GM12872 (cell line): Measurements from ENCODE around the gene CD72.

Experiments
- TF ChIP-seq, protein P1 (sequence below): IDR thresholded peaks from 3 replicates; pipeline ENCODE4 v1.5.1; 2011; ENCODE audit warnings: low read depth, mild to moderate bottlenecking, low read length, moderate library complexity; ENCODE audit not compliant: insufficient read depth

Gene CD72

DNA sequence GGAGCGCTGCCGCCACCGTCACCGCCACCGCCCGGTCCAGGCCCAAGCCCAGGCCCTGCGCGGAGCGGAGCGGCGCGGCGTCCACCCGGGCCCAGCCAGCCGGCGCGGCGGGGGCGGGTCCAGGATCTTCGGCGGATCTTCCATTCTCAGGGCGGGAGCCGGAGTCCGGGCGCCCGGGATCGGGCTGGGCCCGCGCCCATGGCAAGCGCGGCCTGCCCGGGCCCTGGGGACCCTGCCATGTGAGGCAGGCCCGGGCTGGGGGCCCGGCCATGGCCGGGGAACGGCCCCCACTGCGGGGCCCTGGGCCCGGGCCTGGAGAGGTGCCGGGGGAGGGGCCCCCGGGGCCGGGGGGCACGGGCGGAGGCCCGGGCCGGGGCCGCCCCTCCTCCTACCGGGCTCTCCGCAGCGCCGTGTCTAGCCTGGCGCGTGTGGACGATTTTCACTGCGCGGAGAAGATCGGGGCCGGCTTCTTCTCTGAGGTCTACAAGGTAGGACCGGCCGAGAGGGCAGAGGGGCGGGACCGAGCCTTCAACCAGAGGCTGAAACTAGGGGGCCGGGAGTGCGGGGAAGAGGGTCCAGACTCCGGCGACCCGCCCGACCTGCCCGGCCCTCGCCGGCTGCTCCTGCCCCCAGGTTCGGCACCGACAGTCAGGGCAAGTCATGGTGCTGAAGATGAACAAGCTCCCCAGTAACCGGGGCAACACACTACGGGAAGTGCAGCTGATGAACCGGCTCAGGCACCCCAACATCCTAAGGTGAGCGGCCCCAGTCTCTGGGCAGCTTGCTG is 12.7 kb downstream of the CD72 start:
- TF ChIP-seq, protein P1, sequence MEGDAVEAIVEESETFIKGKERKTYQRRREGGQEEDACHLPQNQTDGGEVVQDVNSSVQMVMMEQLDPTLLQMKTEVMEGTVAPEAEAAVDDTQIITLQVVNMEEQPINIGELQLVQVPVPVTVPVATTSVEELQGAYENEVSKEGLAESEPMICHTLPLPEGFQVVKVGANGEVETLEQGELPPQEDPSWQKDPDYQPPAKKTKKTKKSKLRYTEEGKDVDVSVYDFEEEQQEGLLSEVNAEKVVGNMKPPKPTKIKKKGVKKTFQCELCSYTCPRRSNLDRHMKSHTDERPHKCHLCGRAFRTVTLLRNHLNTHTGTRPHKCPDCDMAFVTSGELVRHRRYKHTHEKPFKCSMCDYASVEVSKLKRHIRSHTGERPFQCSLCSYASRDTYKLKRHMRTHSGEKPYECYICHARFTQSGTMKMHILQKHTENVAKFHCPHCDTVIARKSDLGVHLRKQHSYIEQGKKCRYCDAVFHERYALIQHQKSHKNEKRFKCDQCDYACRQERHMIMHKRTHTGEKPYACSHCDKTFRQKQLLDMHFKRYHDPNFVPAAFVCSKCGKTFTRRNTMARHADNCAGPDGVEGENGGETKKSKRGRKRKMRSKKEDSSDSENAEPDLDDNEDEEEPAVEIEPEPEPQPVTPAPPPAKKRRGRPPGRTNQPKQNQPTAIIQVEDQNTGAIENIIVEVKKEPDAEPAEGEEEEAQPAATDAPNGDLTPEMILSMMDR, result no peak

- TF ChIP-seq, protein P1, result no peak
Observed at GRCh38 chr9:35604578-35605350, 13.4 kb downstream of the CD72 start, which contains the start of gene TESK1. Gene TESK1, plus strand, starts transcription at chr9:35605262. Its CDS starts 358 bp downstream, at chr9:35605620.

DNA sequence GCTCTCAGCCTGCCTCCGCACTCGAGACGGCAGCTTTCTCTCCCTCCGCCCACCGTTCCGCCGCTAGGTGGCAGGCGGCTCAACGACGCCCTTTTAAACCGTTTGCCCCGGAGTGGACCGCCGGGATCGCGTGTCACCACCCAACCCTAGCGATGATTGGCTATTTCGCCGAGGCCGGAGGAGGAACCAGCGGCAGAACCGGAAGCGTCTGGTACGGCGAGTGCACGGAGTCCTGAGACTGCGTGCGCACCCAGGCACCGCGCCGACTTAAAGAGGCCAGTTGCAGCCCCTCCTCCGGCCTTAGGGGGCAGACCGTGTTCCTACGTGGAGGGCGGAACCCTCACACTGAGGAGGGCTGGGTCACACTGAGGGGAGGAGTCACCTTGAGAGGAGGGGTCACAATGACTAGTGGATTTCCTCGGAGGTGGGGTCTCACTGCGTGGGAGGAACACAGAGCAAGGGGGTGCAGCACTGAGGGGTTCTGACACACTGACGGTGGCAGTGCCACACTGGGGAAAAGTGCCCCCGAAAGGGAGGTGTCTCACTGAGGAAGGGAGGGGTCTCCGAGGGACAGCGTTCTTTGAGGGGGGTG is 14.1 kb downstream of the CD72 start:
- TF ChIP-seq, protein P1, result peak; percentile 82

- TF ChIP-seq, protein P1, result no peak
Observed at GRCh38 chr9:35603506-35603985, 14.7 kb downstream of the CD72 start.

- TF ChIP-seq, protein P1, result no peak; the same call in 2 of the 3 replicates
Observed at GRCh38 chr9:35599763-35600604, 18.2 kb downstream of the CD72 start.

GRCh38 chr9:35598866-35599590 is 19.2 kb downstream of the CD72 start:
- TF ChIP-seq, protein P1, result no peak
